ENCODE results near the gene MAP3K12.

The MAP3K12 gene

DNA sequence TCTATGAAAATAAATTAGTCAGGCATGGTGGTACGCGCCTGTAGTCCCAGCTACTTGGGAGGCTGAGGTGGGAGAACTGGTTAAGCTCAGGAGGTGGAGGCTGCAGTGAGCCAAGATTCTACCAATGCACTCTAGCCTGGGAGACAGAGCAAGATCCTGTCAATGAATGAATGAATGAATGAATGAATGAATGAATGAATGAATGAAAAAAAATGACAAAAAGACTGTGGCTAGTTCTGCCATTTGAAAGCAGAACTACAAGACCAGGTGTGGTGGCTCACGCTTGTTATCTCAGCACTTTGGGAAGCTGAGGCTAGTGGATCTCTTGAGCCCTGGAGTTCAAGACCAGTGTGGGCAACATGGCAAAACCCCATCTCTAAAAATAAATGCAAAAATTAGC is 40.3 kb upstream of the MAP3K12 start:
- peaks cover 8% of the 10 kb centered on the region for H3K4me1 ChIP-seq (ENCODE audit: insufficient read depth, low read length, severe bottlenecking)
- peaks cover 25% of the 10 kb centered on the region for H3K36me3 ChIP-seq (ENCODE audit: insufficient read depth, low read length)
- H3K79me2 ChIP-seq (ENCODE audit: insufficient read depth, low read length), result no peaks in the 10 kb centered on the region
- H2AFZ ChIP-seq (ENCODE audit: low read length), result no peak overlapping the region
- H3K9ac ChIP-seq (ENCODE audit: low read length), result no peak overlapping the region
- no peaks in the 10 kb centered on the region for H3K27me3 ChIP-seq (ENCODE audit: insufficient read depth, low read length)
- H3K4me3 ChIP-seq (ENCODE audit: low read depth, low read length, poor library complexity, severe bottlenecking), result no peak overlapping the region
- 0 out of 2 replicates have a peak, but pooled peaks cover 6% of the 10 kb centered on the region for H3F3A ChIP-seq (ENCODE audit: insufficient read depth, low read length)
- no peaks in the 10 kb centered on the region for H4K20me1 ChIP-seq (ENCODE audit: insufficient read depth, low read length)
- H3K9me2 ChIP-seq (ENCODE audit: low read depth, low read length), result no peaks in the 10 kb centered on the region
- TF ChIP-seq CTCF (IDR thresholded peaks at IDR 0.05; ENCODE audit: low read length), result no peak
- no peak for TF ChIP-seq EZH2 (IDR thresholded peaks at IDR 0.05; ENCODE audit: borderline replicate concordance, low read length)
- H3K27ac ChIP-seq (ENCODE audit: low read depth, low read length, poor library complexity, severe bottlenecking), result no peak overlapping the region
- no peak overlapping the region for H3K4me2 ChIP-seq (ENCODE audit: low read length)
- no peaks in the 10 kb centered on the region for H3K9me3 ChIP-seq (ENCODE audit: low read length)

DNA sequence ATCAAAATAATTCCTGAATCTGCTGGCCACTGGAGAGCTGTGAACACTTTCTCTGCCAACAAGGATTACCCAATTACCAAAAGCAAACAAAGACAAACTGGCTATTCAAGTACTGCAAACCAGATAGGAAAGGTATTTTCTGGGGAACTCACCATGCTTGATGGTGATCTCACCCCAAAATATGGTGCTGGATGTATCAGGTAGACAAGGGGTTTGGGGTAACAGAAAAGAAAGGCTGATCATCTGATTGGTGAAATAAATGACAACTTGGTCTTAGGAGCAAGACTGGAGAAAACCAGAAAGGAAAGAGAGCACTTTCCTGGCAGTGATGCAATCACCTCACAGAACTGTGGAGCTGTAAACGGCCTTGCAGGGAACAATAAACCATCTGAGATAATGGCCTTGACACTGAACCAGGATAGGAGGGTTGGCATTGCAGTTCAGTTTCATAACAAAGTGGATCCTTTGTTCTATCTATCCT is 39.0 kb upstream of the MAP3K12 start:
- Histone ChIP-seq H3K79me2 (ENCODE audit: insufficient read depth, low read length) (no peaks in the 10 kb centered on the region), H3K4me1 (ENCODE audit: insufficient read depth, low read length, severe bottlenecking) (no peaks in the 10 kb centered on the region), H3K9me3 (ENCODE audit: low read length) (no peaks in the 10 kb centered on the region), H4K20me1 (ENCODE audit: insufficient read depth, low read length) (no peaks in the 10 kb centered on the region), H3K4me3 (ENCODE audit: low read depth, low read length, poor library complexity, severe bottlenecking) (no peak overlapping the region), H3K27me3 (ENCODE audit: insufficient read depth, low read length) (no peaks in the 10 kb centered on the region), H3K36me3 (ENCODE audit: insufficient read depth, low read length) (peaks cover 36% of the 10 kb centered on the region), H3K9ac (ENCODE audit: low read length) (no peak overlapping the region), H3F3A (ENCODE audit: insufficient read depth, low read length) (no peaks in the 10 kb centered on the region), H3K9me2 (ENCODE audit: low read depth, low read length) (no peaks in the 10 kb centered on the region), H2AFZ (ENCODE audit: low read length) (no peak overlapping the region), H3K27ac (ENCODE audit: low read depth, low read length, poor library complexity, severe bottlenecking) (no peak overlapping the region), H3K4me2 (ENCODE audit: low read length) (no peak overlapping the region)
- no peak for TF ChIP-seq EZH2 (IDR thresholded peaks at IDR 0.05; ENCODE audit: borderline replicate concordance, low read length)
- TF ChIP-seq CTCF (IDR thresholded peaks at IDR 0.05; ENCODE audit: low read length), result no peak

DNA sequence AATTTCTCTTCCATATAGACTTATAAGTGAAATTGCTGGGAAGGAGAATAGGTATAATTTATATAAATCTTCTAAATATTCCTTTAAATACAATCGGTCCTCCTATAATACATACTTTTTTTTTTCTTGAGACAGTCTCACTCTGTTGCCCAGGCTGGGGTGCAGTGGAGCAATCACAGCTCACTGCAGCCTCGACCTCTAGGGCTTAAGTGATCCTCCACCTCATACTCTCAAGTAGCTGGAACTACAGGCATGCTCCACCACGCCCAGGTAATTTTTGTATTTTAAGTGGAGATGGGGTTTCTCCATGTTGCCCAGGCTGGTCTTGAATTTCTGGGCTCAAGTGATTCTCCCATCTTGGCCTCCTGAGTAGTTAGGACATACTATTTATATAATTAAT is 37.7 kb upstream of the MAP3K12 start:
- no peaks in the 10 kb centered on the region for H3K9me2 ChIP-seq (ENCODE audit: low read depth, low read length)
- H3F3A ChIP-seq (ENCODE audit: insufficient read depth, low read length), result no peaks in the 10 kb centered on the region
- H3K4me1 ChIP-seq (ENCODE audit: insufficient read depth, low read length, severe bottlenecking), result no peaks in the 10 kb centered on the region
- no peak overlapping the region for H2AFZ ChIP-seq (ENCODE audit: low read length)
- no peaks in the 10 kb centered on the region for H3K79me2 ChIP-seq (ENCODE audit: insufficient read depth, low read length)
- H3K36me3 ChIP-seq (ENCODE audit: insufficient read depth, low read length), result peaks cover 41% of the 10 kb centered on the region
- no peaks in the 10 kb centered on the region for H3K9me3 ChIP-seq (ENCODE audit: low read length)
- H3K9ac ChIP-seq (ENCODE audit: low read length), result no peak overlapping the region
- no peaks in the 10 kb centered on the region for H3K27me3 ChIP-seq (ENCODE audit: insufficient read depth, low read length)
- TF ChIP-seq CTCF (IDR thresholded peaks at IDR 0.05; ENCODE audit: low read length) (no peak), EZH2 (IDR thresholded peaks at IDR 0.05; ENCODE audit: borderline replicate concordance, low read length) (no peak)
- no peaks in the 10 kb centered on the region for H4K20me1 ChIP-seq (ENCODE audit: insufficient read depth, low read length)
- no peak overlapping the region for H3K27ac ChIP-seq (ENCODE audit: low read depth, low read length, poor library complexity, severe bottlenecking)
- H3K4me3 ChIP-seq (ENCODE audit: low read depth, low read length, poor library complexity, severe bottlenecking), result no peak overlapping the region
- H3K4me2 ChIP-seq (ENCODE audit: low read length), result no peak overlapping the region
